GM10847 (cell line): Measurements from ENCODE around the gene COL4A2.

Source experiments
- POLR2A ChIP-seq: IDR thresholded peaks from 2 replicates; pipeline ENCODE4 v1.6.1; 2011; ENCODE audit not compliant: insufficient read length; ENCODE audit errors: extremely low read depth

COL4A2 gene

DNA sequence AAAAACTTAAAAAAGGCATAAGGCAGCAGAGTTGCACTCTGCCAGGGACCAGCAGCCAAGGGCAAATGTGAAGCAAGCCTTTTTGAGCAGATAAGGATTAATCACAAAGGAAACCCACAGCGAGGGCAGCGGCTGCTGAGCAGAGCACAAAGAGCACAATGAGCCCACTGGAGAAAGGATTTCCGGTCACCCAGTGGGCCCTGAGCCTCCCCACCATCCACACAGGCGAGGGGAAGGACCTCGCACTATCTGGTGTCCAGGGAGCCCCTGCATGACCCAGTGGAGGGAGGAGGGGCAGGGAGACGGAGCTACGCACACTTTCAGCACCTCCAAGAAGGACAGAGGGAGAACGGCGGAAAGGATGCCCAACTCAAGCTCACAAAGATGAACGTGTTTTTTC, 40.1 kb upstream of the COL4A2 start:
- no peak for TF ChIP-seq POLR2A

DNA sequence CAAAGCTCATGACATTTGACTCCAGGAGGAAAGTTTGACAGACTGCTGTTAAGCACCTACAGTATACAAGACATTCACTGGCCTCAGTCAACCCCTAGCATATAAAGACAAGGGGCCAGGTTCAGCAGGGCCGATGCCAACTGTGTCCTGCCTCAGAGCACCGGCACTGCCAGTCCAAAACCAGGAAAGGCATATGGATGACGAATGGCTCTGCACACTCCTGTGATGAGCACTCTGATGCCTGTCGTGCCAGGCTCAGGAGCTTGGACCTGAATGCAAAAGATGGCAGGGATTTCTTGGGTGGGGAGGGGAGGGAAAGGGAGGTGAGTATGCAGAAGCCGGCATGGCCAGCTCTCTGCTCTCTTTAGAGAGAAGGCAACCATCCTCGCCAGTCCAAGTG, 39.0 kb upstream of the COL4A2 start:
- no peak for TF ChIP-seq POLR2A

DNA sequence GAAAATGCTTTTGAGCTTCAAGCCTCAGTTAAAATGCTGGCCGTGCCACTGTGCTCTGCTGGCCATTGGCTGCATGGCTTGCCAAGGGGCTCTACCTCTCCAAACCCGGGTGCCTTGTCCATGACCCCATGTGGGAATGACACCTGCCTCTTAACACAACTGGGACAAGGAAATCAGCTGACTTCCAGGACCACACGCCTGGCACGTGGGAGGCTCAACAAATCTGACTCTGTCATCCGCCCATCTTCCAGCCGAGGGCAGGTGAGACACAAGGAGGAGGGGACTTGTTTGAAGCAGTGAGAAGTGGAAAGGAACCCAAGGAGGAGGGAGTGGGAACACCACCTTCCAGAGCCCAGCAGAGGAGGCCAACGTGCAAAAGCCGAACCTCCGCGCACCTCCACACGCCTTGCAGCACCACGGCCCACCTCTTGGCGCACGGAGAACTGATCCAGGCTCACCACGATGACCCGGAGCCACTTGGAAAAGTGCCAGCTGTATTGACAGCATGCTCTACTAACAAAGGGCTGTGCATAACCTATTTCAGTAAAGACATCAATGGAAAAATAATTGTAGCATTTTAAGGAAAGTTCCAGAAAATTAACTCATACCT, 38.4 kb upstream of the COL4A2 start:
- TF ChIP-seq POLR2A = no peak

DNA sequence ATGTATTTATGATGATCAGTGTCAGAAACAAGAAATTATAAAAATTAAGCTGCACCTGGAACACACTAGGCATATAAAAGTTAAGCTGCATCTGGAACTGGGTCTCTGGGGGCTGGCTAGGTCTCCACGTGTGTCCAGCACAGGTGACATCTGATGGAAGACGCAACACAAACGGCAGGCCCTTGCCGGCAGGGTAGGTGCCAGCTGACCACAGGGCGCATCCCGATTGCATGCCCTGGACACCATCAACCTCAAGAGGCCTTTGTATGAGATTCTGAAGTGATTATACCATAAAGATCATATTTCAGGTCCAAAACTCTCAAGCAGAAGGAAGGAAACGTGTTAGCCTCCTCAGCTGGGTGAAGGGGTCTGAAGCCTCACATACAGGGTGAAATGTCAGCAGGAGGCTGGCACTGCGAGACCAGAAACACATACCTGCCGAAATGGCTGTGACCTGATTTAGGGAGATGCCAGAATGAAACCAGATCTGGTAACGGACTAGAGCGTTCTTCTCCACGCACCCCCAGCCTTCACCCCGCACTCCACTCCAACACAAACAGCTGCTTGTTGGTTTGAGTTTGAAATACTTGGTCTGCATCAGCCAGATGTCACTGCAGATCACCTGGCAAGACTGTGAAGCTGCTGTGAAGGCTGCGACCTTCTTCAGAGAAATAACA, 37.4 kb upstream of the COL4A2 start:
- TF ChIP-seq POLR2A = no peak

DNA sequence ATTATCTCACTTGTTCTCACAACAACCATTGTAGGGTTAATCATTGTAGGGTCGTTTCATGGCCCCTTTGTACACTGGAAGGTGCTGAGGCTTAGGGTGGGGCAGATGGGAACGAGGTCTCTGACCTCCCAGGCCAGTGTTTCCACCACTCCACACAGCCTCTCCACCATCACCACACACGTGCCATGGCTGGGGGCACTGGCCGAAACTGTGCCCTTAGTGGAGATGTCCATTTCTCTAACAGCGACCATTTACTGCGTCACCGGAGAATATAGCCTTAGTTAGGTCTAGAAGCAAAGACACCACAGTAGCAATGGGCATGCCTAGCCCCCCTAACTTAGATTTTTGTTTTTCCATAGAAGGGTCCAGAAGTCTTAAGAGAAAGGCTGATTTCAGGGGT, 36.6 kb upstream of the COL4A2 start:
- no peak for TF ChIP-seq POLR2A

DNA sequence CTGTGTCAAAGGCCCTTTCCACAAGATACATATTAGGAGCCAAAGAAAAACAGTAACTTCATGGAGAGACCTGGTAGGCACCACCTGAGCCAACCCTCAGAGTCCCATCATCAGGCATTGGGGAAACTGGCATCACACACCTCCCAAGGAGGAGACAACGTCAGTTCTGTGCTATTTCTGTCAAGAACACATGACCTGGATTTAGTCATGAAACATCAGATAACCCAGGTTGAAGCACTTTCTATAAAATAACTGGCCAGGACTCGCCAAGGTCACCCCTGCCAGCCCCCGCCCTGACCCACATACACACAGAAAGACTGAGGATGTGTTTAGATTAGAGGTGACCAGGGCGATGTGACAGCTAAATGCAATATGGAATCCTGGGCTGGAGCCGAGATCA, 35.8 kb upstream of the COL4A2 start:
- TF ChIP-seq POLR2A = no peak

DNA sequence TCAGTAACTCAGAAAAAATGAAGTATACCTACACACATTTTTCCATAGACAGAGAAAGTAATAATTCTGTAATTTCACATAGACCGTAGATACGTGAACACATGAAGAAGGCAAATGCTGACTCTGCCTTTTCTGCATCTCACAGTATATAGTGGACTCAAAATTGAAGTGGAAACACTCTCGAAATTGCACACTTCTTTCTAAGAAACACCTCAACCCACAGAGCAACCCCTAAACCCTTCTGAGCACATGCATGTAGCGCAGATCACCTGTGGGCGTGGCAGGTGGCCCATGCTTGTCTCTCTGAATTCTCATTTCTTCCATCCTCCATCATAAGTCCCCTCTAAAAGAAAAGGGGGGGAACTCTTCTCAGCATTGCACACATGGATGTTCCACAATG, 34.9 kb upstream of the COL4A2 start:
- TF ChIP-seq POLR2A = no peak

DNA sequence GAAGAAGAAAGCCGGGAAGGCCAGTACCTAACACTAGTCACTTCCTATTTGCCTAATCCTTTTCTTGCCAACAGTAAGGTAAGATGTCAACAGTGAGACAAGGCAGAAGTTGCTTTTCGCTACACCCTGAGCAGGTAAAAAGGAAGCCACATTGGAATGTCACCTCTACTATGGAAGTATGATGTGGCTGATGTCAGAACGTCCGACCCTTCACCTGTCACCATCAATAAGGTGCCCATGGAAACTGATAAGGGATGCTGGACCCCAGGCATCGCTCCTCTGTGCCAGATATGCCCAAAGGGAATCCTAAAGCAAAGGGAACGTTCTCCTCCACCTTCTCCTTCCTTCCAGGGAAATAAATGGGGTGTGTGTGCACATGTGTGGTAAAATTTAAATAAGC, 34.4 kb upstream of the COL4A2 start:
- no peak for TF ChIP-seq POLR2A

DNA sequence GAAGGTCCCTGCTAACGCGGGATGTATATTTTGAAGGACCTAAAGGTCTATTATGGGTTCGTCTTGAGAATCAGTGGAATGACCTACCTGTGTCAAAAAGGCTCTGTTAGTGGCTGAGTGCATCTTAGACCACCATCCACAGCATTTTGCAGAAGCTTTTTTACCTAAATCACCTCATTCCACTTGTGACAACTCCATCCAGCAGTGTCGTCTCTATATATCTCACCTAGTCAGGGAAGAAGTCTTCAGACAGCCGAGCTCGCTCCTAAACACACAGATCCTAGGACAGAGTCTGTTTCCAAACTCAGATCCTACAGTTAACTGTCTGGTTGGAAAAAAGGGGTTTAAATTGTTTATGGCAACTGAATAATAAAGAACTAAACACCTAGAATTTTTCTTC, 33.8 kb upstream of the COL4A2 start:
- no peak for TF ChIP-seq POLR2A

DNA sequence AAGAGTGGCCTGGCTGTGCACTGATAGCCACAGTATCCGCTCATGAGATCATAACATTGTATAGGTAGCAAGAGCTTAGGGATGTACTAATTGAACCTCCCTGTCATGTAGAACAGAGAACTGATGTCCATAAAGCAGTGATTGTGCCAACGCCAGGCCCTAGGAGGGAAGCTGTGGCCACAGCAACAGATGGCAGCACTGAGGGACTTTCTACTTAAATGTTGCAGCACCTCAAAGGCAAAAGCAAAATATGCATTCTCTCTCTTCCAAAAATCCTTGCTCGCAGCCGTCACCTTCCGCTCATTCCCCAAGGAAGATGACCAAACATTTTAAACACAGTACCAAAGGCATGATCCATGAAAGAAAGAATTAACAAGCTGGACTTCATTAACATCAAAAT, 32.4 kb upstream of the COL4A2 start:
- no peak for TF ChIP-seq POLR2A

DNA sequence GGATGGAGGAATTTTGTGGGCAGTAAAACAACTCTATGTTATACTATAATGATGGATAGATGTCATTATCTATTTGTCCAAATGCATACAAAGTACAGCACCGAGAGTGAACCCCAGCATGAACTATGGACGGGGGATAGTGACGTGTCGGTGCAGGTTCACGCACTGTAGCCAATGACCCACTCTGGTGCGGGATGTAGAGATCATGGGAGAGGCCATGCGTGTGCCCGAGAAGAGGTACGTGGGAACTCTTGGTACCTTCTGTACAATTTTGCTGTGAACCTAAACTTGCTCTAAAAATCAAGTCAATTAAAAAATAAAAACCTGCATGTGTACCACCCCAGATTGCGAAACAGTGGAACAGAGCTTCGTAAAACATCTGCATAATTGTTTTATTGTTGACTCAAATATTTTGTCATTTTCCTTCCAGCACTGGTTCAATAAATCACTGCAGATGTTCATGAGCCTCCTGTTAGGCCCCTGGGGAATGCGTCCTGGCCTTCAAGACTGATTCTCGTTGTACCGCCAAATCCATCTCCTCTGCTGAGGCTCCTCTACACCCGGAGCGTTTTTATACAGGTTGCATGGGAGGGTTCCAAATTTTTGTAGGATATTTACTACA, 31.0 kb upstream of the COL4A2 start:
- no peak for TF ChIP-seq POLR2A

DNA sequence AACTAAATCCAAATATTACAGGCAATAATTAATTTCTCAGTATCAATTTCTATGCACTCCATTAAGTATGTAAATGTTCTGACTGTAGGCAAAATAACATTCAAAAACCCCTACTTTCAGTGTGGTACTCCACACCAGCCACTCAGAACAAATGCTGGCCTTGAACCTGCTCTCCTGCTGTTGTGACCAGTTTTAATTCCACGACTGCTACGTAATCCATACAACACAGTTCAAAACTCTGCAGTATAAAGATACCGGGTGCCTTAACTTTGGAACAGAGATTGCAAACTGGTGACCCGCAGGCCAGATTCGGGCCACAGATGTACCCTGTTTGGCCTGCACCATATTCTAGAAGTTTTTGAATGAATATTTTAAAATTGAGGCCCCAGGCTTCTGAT, 30.5 kb upstream of the COL4A2 start:
- no peak for TF ChIP-seq POLR2A

DNA sequence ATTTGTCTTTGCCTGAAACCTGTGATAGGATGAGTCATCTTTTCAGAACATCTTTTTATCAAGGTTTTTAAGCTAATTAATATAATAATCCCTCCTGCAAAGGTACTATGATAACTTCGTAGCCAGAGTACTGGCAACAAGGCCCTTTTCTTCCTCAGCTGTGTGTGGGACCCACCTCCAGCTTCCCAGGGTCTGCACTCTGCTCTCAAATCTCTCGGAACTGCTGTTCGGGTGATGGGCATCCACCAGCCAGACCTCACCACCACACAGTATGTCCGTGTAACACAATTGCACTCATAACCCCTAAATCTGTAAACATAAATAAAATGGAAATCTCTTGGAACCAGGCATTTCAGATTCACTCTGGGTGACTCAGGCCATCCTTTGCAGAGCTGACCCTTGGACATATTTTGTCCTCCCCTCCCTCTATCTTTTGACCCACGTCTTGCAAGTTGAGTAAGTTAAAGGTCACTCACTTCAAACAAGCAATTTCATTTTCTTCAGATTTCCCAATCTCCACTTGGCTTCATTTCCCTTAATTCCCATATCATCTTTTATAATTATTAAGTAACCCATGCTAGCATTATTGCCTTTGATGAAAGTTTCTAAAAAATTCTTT, 29.6 kb upstream of the COL4A2 start:
- TF ChIP-seq POLR2A = no peak

DNA sequence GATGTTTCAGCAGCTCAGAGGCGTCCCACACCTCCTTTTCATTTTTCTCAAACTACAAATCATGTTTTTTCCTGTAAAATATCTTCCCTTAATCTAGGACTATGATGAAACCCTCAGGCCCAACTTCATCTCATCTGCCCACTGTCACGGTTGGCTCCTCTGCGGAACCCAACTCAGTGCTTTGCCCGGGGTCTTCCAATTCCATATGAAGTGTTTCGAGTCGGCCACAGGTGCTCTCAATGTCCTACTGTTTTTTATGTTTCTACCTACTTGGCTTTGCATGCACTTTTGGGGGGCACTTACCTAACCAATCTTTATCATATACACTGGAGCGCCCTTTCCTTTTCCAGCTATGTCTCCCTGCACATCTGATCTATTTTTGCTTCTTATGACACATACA, 28.2 kb upstream of the COL4A2 start:
- no peak for TF ChIP-seq POLR2A

DNA sequence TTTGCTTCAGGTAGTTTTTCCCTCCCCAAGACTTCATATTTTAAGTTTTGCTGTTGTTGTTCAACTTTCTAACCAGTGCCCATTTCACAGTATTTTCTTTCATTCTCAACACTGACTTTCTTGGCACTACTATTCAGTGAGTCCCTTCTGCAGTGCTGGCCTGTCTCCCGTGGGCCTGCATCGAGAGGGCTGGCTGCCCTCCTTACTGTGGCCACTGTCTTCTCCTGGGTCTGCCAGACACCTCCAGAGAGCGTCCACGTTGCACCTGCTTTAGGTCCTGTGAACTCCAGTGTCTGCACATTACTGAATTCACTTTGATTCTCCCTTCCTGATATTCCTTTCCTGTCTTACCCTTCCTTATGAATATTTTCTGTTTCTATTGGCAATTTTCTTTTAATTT, 27.4 kb upstream of the COL4A2 start:
- TF ChIP-seq POLR2A = no peak

DNA sequence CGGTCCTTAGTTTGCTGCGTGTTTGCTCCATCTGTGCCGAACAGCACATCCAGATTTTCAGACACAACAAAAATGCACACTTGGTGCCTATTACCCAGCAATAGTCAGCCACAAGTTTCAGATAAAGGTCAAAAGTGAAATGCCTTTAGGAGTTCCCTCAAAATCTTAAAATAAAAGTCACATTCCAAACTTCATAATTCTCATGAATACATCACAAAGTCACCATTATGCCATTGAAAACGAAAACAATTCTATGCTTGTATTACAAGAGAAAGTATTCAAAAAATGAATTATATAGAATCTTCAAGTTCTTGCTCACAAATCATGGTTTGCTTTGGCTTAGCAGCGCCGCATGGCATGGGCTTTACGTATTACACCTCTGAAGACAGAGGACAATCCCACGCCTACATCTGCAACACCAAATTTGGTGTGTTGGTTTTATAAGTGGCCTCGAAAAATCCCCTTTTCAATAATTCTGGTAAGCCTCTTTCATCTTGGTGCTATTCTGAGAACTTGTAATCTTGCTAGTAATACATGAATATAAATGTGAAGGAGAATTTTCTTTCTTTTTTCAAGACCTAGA, 26.8 kb upstream of the COL4A2 start:
- no peak for TF ChIP-seq POLR2A

DNA sequence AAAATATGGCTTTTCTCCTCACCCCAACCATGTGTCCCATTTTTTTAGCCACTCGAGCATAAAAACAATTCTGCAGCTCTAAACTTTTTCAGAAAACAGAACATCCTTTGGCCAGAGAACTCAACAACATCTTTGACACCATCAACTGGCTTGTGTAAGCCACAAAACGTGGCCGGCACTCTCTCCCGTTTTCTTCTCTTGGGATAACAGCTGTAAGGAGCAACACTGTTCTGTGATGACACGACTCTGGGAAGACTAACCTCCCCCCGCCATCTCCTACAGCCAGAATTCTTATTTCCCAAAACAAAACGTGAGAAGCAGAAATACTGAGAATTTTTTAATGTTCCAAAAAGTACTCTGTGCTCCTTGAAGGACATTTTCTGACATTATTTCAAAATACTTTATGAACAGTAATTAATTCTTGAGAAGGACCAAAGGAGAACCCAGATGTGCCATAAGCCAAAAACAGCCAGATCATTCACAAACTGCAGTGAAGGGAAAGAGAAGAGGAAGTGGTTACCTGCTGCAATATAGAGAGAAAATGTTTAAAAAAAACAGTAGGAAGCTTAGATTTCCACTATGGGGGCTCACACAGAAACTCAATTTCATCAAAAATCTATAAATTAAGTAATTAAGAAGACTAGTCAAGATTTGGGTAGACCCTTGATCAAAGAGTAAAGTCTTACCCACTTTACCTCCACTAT, 25.9 kb upstream of the COL4A2 start:
- no peak for TF ChIP-seq POLR2A
